GM18909 (cell line): ENCODE data around the gene CDCA5.

ENCODE experiments used
- ATAC-seq: cut with Tn5 transposase; IDR thresholded peaks from one replicate; pipeline ENCODE4 v1.9.1; 2021; ENCODE audit warnings: mild to moderate bottlenecking; ENCODE audit not compliant: unreplicated experiment, poor library complexity

CDCA5 gene

DNA sequence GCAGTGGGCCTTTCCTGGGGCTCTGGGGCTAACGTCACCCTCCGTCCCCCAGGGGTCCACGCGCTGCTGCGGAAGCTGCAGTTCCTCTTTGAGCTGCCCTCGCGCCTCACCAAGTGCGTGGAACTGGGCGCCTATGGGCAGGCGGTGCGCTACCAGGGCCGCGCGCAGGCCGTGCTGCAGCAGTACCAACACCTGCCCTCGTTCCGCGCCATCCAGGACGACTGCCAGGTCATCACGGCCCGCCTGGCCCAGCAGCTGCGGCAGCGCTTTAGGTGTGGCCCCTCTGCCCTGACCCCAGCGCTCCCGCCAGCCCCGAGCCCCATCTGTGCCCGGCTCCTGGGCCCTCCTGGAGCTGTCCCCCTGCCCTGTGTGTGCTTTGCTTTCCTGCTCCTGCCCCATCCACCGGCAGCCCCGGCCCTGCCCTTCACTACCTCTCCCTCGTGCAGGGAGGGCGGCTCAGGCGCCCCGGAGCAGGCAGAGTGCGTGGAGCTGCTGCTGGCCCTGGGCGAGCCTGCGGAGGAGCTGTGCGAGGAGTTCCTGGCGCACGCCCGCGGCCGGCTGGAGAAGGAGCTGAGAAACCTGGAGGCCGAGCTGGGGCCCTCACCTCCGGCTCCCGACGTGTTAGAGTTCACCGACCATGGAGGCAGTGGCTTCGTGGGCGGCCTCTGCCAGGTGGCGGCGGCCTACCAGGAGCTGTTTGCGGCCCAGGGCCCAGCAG is 24.1 kb upstream of the CDCA5 start:
- ATAC-seq, result no peak

DNA sequence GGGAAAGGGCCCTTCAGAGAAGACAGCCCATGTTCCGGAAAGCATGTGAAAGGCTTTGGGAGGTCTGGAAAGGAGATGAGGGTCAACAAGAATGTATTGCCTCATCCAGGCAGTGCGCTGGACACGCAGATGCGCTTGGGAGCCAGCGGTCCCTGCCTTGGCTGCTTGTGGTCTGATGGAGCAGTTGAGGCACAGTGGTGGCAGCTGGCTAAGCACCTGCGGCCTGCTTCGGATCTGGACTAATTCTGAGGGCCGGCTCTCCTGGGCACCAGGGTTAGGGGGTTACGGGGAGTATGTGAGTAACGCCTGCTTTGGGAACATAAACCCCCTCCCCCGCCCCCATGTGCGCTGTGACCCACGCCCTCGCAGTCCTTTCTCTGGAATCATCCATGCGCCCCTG is 23.2 kb upstream of the CDCA5 start:
- no peak for ATAC-seq

DNA sequence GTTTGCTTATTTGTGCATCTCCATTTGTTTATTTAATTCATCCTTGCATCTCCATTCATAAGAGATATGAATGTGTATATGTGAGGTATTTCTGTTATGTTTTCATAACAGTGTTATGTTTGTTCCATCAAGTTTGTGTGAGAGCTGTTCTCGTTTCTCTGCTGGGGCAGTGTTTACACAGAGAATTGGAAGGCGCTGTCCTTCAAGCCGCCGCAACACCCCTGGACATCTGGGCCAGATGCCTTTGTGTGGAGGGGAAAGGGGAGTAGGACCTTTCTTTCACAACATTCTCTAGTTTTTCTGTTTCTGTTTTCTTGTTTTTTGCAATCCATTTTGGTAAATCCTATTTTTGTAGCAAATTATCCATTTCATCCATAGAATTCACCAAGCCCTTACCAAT is 20.8 kb upstream of the CDCA5 start:
- ATAC-seq, result no peak

DNA sequence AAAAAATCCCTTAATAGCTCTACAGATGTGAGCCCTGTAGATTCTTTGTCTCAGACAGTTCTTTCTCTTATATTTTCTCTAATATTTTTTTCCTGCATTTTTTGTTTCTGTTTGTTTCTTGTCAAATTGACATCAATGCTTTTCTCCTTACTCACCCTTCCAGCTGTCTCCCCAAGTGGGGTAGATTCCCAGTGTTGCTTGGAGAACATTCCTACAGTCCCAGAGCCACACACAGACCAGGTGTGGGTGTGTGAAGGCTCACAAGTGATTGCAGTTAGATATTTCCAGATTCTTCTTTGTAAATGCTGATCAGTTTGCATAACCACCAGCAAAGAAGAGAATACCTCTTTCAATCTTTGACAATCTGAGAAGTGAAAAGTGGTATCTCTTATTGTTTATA is 19.6 kb upstream of the CDCA5 start:
- no peak for ATAC-seq

DNA sequence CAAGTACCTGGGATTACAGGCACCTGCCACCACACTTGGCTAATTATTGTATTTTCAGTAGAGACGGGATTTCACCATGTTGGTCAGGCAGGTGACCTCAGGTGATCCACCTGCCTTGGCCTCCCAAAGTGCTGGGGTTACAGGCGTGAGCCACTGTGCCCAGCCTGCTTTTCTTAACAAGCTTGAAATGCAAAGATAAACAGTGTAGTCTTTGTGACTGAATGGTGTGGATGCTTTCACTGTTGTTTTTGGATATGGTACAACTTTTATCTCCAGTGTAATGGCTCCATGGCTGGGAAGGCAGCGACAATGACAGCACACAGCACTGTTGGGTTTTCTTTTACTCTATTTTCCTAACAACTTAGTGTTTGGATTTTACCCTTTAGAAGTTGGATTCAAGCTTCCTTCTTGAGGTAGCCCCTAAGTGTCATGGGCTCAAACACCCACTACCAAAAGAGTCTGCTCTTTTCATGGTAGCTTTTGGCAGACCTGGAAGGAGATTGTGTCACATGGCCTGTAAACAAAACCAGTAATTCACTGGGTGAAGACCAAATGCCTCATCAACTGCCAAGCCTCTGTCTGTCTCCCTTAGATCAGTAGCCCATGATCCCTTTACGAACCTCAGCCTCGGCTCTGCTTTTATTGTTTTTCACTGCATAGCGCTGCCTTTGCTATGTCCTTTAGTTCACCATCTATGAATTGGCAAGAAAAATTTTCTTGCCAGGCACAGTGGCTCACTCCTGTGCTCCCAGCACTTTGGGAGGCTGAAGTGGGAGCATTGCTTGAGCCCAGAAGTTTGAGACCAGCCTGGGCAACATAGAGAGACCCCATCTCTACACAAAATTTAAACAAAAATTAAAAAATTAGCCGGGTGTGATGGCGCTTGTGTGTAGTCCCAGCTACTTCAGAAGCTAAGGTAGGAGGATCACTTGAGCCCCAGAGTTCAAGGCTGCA is 18.6 kb upstream of the CDCA5 start:
- ATAC-seq, result no peak

DNA sequence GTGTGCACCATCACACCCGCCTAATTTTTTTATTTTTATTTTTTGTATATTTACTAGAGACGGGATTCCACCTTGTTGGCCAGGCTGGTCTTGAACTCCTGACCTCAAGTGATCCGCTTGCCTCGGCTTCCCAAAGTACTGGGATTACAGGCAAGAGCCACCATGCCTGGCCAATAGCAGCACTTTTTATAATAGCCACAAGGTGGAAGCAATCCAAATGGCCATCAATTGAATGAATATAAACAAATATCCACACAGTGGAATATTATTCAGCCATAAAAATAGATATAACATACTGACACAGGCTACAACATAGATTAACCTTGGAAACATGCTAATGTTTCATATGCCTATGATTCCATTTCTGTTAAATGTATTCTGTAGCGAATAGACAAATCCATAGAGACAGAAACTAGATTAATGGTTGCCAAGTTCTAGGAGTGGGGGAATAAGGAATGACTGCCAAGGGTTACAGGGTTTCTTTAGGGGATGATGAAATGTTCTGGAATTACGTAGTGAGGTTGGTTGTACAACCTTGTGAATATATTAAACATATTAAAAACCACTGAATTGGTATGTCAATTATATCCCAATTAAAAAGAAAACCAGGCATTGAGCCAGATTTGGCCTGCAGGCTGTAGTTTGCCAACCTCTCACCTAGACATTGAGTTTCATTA is 17.0 kb upstream of the CDCA5 start:
- no peak for ATAC-seq

DNA sequence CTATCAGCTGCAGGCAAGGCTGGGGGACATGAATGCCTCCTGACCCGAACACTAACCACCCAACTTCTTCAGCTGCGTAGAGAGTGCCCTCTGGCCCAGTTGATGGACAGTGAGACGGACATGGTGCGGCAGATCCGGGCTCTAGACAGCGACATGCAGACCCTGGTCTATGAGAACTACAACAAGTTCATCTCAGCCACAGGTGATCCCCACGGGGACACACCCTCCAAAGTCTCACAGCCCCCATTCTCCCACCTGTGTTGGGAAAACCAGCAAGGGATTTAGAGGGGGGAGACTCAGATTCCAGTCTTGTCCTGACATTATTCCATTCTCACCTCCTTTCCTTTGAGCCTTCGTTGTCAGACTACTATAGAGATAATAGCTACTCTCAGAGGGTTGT is 13.1 kb upstream of the CDCA5 start:
- ATAC-seq, result no peak

DNA sequence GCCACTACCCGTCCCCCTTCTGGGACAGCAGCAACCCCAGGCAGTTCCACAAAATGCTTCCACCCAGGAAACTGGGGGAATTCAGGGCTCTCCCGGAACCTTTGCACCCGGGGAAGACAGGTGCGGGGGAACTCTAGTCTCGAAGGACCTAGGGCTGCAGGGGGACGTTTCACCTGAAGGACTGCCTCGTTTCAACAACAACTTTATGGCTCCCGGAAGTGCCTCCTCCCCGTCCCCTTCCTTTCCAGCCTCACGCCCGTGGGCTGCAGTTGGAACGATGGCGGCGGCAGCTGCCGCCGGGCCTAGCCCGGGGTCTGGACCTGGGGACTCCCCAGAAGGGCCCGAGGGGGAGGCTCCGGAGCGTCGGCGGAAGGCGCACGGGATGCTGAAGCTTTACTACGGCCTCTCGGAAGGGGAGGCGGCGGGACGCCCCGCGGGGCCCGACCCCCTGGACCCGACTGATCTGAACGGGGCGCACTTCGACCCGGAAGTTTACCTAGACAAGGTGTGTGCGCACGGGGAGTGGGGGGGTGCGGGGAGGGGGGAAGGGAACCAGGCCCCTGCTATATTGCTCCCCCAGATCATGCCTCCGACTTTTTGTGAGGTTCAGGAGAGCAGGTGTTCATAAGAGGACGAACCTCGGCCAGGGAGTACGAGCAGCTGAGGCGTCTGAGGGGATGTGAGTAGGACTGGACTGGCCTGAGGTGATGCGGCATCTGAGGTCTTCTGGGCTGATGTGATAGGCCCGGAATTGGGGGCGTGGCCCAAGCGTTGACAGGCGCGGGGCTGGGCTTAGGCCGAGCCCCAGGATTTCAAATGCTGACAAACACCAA is 12.3 kb upstream of the CDCA5 start, which contains the start of gene VPS51:
Gene VPS51, plus strand, starts transcription at position 241 of the 833 bp plus-strand sequence. Its CDS starts 37 bp downstream, at position 278.
- ATAC-seq, result peak; percentile 80

DNA sequence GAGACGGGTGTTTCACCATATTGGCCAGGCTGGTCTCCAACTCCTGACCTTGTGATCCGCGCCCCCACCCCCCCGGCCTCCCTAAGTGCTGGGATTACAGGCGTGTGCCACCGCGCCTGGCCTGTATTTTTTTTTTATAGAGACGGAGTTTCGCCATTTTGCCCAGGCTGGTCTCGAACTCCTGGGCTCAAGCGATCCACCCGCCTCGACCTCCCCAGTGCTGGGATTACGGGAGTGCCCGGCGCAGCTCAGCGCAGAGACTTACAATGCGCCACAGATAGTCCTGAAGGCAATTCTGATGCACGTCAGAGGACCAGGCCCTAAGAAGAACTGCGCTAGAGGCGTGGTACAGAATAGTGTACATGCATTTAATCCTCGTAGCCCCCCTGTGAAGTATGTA is 11.6 kb upstream of the CDCA5 start:
- no peak for ATAC-seq

DNA sequence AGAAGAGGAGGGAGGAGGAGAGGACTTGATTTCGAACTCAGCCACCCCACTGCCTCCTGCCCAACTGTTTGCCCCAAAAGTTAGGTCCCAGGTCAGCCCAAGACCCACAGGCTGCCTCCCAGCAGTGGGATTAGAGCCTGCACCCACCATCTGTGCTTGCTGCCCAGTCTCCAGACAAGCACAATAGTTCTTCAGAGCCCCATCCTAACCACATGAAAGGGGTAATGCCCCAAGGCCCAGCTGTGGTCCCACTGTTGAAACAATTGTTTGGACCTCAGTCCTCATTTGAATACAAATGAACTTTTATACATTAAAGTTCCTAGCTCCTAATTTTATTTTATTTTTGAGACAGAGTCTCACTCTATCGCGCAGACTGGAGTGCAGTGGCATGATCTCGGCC is 6.8 kb upstream of the CDCA5 start:
- ATAC-seq, result no peak

DNA sequence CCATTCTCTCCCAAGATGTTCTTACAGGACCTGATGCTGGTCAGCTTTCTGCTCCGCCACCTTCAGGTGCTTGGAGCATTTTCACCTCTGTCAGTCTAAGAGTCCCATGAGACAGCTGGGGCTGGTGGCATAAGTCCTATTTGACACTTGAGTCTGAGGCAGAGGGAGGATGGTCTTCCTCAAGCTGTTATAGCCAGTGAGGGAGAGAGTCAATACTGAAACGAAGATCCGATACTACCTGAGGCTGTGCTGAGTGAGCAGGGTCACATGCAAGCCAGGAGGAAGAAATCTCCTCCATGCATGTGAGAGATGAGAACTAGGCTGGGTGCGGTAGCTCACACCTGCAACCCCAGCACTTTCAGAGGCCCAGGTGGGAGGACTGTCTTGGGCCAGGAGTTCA is 5.8 kb upstream of the CDCA5 start:
- ATAC-seq, result no peak

DNA sequence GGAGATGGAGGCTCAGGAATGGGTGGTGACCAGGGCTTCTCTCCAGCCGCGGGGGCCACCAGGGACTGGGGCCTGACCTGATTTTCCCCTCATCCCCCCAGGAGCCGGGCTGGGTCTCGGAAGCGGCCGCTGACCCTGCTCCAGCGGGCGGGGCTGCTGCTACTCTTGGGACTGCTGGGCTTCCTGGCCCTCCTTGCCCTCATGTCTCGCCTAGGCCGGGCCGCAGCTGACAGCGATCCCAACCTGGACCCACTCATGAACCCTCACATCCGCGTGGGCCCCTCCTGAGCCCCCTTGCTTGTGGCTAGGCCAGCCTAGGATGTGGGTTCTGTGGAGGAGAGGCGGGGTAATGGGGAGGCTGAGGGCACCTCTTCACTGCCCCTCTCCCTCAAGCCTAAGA is 4.0 kb upstream of the CDCA5 start:
- ATAC-seq, result no peak

DNA sequence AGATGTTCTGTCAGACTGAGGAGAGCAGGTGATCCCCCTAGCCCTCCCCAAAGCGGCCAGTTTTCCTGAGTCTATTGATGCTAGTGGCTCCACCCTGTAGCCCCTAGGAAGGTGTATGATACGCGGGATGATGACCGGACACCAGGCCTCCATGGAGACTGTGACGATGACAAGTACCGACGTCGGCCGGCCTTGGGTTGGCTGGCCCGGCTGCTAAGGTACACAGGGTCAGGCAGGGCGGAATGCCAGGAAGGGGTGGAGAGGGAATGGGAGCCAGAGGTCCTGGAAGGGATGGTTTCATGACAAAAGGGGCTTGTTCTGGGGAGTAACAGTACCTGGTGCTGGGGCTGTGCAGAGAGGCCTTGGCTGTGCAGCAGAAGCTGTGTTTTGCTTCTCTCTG is 3.4 kb upstream of the CDCA5 start:
- no peak for ATAC-seq

DNA sequence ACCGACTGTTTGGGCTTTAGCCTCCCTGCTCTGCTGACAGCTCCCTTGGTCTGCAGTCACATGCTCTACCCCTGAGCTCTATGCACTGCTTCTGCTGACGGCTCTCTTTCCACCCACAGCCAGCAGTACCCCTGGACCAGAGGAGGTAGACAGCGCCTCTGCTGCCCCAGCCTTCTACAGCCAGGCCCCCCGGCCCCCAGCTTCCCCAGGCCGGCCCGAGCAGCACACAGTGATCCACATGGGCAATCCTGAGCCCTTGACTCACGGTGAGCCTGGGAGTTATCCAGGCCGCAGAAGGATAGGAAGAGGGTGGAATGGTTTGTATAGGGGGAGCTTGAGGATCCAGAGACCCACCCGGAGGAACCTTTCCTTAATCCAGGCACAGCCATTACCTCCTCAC is 3.0 kb upstream of the CDCA5 start:
- ATAC-seq, result no peak

DNA sequence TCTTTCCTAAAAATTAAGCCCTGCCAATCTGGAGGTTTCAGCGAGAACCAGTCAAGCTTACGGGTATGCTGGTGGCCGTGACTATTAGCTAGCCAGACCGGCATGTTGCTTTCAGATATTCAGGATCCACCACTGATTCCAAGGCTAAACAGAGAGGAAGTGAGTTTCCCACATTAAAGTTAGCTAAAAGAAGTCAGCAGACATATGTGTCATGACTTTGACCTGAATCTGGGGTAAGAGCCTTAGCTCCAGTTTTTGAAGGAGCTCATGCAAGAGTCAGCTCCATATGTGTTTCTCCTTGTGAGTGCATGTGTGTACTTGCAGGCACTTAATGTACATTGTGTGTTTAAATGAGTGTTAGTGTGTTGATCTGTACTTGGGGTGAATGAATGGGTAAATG is 1.6 kb upstream of the CDCA5 start:
- no peak for ATAC-seq

DNA sequence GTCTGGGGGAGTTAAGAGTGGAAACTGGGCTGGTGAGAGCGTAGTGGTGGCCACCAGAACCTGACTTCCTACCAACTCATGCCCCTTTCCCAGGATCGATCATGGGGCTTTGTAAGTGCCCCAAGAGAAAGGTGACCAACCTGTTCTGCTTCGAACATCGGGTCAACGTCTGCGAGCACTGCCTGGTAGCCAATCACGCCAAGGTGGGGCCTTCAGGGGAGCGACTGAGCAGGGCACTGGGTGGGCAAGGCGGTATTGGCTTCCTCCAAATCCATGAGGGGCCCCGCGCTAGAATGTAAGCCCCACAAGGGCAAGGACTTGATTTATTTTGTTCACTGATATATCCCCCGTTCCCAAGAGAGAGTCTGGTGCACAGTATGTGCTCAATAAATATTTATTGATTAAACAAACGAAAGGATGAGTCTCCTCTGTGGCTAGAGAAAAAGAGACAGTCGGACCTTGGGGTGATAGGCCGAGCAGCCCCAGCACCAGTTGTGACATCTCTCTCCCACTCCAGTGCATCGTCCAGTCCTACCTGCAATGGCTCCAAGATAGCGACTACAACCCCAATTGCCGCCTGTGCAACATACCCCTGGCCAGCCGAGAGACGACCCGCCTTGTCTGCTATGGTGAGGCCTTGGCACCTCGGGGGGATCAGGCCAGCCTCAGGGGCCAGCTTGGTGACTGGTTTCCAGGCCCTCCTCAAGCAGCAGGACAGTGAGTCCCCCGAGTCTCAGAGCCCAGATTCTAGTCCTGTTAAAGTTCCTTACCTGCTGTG is 947 bp upstream of the CDCA5 start:
- no peak for ATAC-seq

DNA sequence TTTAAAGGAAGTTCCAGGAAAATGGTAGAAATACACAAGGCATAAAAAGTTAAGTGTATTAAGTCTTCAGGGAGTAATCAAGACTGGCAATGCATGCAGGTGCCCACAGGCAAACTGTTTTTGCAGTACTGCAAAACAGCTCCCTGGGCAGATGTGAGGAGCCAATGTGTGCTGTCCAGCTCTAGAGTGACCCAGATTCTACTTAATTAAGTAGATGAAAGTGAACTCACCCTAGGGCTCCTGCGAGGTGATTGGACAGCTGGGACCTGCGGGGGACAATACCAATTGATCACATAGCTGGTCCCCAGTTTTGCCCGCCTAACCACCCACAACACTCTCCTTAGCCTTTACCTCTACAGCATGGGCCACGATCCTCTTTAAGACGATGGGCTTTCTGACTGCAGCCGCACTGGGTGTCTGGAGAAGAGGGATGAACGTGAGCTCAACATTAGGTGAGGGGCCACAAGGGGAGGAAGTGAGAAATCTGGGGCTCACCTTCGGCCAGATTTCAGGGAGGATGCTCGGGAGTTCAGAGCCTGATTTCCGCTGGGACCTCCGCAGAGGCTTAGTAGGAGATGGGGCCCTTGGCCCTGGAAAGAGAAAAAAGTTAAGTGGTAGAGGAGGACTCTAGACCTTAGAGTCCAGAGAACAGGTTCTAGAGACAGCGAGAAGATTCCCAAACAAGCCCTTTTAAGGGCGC is 556 bp downstream of the CDCA5 start:
- peak; percentile 14 for ATAC-seq

DNA sequence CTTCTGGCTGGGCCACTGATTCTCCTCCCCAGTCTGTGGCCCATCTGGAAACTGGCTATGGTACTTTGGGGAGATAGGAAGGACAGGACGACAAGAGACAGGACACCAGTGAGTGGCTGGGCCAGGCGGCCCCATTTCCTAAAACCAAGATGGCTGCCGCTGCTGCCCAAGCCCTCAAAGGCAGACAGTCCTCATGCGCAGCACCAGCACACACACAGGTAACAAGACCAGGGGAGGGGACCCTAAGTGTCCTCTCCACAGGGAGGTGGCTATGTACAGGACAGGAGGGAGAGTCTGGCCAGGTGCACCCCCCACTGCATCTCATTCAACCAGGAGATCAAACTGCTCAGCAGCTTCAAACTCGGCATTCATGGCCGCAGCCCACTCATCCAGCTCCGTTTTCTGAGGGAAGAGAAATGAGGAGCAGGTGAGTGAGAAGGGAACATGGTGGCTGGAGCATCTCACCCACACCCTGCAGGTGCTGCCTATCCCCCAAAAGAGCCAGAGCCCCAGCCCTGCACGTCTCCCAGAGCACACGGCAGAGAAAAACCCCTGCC is 5.0 kb downstream of the CDCA5 start:
- no peak for ATAC-seq

DNA sequence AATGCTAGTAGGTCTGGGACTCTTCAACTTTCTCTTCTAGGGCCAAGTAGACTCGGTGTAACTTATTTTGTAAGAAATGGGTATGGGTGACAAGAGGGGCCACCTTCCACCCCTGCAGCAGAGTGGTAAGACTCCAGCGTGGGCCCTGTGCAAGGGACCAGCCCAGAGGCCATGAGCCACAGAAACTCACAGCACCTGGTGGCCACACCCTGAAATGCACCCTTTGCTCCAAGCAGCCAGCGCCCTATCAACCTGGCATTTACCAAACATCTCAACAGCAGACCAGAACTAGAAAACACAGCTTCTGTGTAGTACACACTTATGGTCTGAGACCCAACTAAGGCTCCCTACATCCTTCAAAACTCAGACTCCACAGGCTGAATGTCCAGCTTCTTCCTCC is 5.7 kb downstream of the CDCA5 start:
- no peak for ATAC-seq
